Mucosa of rectum (tissue), 2 donors: ENCODE data around the gene CFP.
A peak's percentile ranks its signal among the peaks of the same experiment; 100 is the strongest.

ENCODE experiments used
- H3K27ac ChIP-seq, 2 donors: one replicate each; pipeline ENCODE4 v1.7.0; 2013; ENCODE audit warnings: inconsistent platforms in 2 of 2, low read depth in 2 of 2, low read length in 2 of 2
- H3K27me3 ChIP-seq, 2 donors: one replicate each; pipeline ENCODE4 v1.7.0; 2013; ENCODE audit warnings: low read length in 2 of 2; ENCODE audit not compliant: control insufficient read depth in 2 of 2, insufficient read depth in 2 of 2
- H3K36me3 ChIP-seq, 2 donors: one replicate each; pipeline ENCODE4 v1.7.0; 2013; ENCODE audit warnings: low read length in 2 of 2; ENCODE audit not compliant: control insufficient read depth in 2 of 2, insufficient read depth in 2 of 2
- H3K4me1 ChIP-seq, 2 donors: one replicate each; pipeline ENCODE4 v1.7.0; 2013; ENCODE audit warnings: low read length in 2 of 2, mild to moderate bottlenecking in 1 of 2; ENCODE audit not compliant: control insufficient read depth in 2 of 2, insufficient read depth in 2 of 2
- H3K4me3 ChIP-seq, 2 donors: one replicate each; pipeline ENCODE4 v1.7.0; 2013; ENCODE audit warnings: low read length in 2 of 2
- H3K9ac ChIP-seq, 2 donors: one replicate each; pipeline ENCODE4 v1.7.0; 2013; ENCODE audit warnings: low read length in 2 of 2, low read depth in 1 of 2, mild to moderate bottlenecking in 1 of 2
- H3K9me3 ChIP-seq, 2 donors: one replicate each; pipeline ENCODE4 v1.7.0; 2013; ENCODE audit warnings: low read length in 2 of 2; ENCODE audit not compliant: control insufficient read depth in 2 of 2
- donor health status: healthy.
- donor health status: Normal muscosa, but diverticular disease.

The CFP gene

DNA sequence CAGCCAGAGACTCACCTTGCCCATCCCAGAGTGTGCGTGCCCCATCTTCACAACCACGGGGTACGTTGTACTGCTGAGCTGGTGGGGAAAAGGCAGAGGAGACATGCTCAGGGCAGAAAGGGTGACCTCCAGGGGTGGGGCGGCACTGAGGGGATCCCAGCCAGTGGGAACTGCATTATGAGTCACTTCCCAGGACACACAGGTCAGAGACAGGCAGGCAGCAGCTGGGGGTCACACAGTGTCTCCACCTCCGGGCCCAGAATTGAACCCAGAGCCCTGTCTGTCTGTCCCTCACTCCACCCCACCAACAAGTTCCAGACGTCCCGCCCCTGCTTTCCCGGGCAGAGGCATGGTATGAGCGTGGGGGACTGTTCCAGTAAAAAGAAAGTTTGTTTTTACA is 52.3 kb downstream of the CFP start:
- Histone ChIP-seq H3K36me3 (no peaks in the 10 kb centered on the region), H3K27ac (no peak overlapping the region), H3K9me3 (no peaks in the 10 kb centered on the region), H3K4me1 (peaks cover 0 to 4% of the 10 kb centered on the region in 2 donors), H3K27me3 (no peaks in the 10 kb centered on the region), H3K9ac (no peak overlapping the region), H3K4me3 (no peak overlapping the region)

DNA sequence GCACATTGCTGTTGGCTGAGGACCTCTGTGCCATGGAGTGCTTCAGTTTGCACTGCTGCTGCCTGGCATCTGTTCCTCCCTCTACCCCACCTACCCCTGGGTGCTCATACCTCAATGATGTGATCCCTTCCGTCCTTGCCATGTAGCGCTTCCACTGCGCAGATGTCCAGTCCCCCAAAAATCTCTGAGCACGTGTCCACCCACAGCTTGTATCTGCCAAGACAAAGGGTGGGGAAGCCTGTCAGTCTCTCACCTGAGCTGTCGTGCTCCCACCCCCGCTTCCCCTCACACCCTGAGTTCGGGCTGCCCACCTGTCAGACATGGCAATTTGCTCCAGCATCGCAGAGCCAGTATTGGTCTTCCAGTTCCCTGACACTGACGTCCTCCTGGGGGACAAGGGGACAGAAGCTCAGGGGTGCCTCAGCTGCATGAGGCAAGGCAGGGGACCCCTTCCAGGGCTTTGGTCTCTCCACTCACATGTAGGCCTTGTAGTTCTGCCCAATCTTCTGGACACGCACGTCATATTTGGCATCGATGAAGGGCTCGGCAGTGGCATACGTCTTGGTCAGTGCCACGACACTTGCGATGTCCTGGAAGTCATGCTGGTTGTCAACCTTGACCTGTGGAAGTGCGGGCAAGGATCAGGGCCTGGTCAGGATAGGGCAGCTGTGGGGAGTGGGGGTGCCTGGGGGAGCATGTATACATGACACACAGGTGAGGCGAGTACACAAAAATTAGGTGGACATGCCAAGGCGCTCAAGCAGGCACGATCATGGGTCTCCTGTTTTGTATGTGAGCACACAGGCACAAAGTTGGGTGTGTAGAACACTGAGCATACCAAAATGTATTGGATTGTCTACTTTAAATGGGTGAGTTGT is 53.5 kb downstream of the CFP start:
- H3K9me3 ChIP-seq: no peaks in the 10 kb centered on the region
- no peaks in the 10 kb centered on the region for H3K4me1 ChIP-seq
- H3K27me3 ChIP-seq: no peaks in the 10 kb centered on the region
- peaks cover 0 to 6% of the 10 kb centered on the region in 2 donors for H3K36me3 ChIP-seq
- no peak overlapping the region for H3K9ac ChIP-seq
- H3K27ac ChIP-seq: no peak overlapping the region
- H3K4me3 ChIP-seq: no peak overlapping the region

DNA sequence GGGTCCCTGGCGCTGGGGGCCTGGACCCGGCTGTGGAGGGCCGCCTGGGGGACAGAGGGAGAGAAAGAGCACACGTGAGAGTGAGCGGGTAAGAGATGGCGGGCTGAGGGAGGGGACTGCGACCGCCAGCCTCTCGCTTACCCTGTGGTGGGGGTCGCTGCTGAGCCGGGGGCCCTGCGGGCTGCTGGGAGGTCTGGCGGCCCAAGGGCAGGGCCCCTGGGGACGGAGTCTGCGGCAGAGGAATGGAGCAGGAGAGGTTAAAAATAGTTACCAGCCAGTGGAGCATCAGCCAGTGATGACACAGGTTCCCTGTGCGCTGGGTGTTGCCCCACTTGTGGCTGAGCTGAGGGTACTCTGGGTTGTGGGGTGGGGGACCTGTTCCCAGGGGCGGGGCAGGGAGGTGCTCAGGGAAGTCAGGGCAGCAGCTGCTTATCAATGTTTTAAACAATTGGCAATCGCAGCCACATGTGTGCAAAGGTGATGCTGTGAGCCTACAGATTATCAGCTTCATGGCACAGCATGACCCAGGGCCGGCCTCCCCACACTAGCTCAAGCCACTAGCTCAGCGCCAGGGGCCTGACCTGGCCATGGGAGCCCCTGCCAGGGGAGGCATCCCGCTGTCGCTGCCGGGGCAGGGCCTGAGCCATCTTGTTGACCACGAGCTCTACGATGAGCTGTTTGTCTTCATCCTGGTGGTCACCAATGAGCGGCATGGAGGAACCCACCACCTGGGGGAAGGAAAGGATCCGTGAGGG is 55.0 kb downstream of the CFP start:
- Histone ChIP-seq H3K27me3 (no peaks in the 10 kb centered on the region), H3K4me3 (peak overlapping the region in 1 of 2 donors; percentile 18), H3K36me3 (peaks cover 0 to 11% of the 10 kb centered on the region in 2 donors), H3K9ac (no peak overlapping the region), H3K9me3 (no peaks in the 10 kb centered on the region), H3K27ac (peak overlapping the region in 1 of 2 donors; percentile 48), H3K4me1 (no peaks in the 10 kb centered on the region)

- peak overlapping the region in 1 of 2 donors; percentile 47 for H3K9ac ChIP-seq
- H3K36me3 ChIP-seq: peaks cover 0 to 14% of the 10 kb centered on the region in 2 donors
- H3K27ac ChIP-seq: peak overlapping the region; percentile 48 to 57
- H3K4me1 ChIP-seq: no peaks in the 10 kb centered on the region
- peak overlapping the region in 1 of 2 donors; percentile 18 for H3K4me3 ChIP-seq
- H3K9me3 ChIP-seq: no peaks in the 10 kb centered on the region
- H3K27me3 ChIP-seq: no peaks in the 10 kb centered on the region
These were observed 55.6 kb downstream of the CFP start for GRCh38 chrX:47574076-47574546.

DNA sequence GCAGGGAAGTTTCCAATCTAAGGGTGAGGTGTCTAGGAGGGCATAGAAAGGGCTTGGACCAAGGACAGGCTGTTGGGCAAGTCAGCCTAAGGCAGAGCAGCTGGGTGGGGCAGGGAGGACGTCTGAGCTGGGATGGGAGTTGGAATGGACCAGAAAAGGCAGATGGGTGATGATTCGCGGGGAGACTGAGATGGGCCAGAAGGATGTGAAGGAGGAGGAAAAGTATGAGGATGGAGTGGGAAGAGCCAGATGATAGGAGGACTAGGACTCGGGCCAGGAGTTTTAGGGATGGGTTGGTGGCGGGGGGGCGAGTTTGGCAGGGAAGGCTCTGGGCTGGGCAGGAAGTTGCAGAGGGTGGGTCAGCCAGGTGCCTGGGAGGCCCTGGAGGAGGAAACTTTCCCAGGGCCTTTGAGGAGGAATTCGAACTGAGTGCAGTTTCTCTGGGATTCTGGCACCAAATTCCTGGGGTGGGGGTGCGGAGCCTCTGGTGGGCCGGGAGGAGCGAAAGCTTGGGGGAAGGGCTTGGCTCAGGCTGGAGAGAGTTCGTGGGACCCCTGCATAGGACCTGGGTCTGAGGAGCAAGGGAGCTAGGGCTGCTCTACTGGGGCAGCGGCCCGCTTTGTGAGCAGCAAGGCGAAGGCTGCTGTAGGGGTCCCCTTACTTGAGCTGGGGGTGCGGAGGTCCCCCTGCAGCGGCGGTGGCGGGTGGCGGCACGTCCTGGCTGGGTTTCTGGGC is 56.2 kb downstream of the CFP start:
- peak overlapping the region; percentile 32 to 47 for H3K9ac ChIP-seq
- peak overlapping the region; percentile 48 to 57 for H3K27ac ChIP-seq
- no peaks in the 10 kb centered on the region for H3K27me3 ChIP-seq
- H3K36me3 ChIP-seq: peaks cover 4 to 16% of the 10 kb centered on the region in 2 donors
- H3K4me1 ChIP-seq: no peaks in the 10 kb centered on the region
- no peak overlapping the region for H3K4me3 ChIP-seq
- no peaks in the 10 kb centered on the region for H3K9me3 ChIP-seq
